ENCODE measurements around the gene RNPEPL1. TPM values are rescaled to one million over a fixed set of nuclear protein-coding genes. Genes with fewer than 3 reads are reported as not detected.

Gene RNPEPL1
- total and polyA plus RNA-seq, 2 experiments from 2014 or later = 6.0 to 21.0 TPM

- TF ChIP-seq CTCF (conservative IDR thresholded peaks at IDR 0.05; ENCODE audit: low read depth in 2 of 2) (no peak), ZNF462 (CRISPR knock-in tag; IDR thresholded peaks at IDR 0.05) (no peak)
These were observed 35.6 kb downstream of the RNPEPL1 start (continued) for GRCh38 chr2:240603846-240604245.

GRCh38 chr2:240604291-240604938 lies 36.1 kb downstream of the RNPEPL1 start:
- Mint-ChIP-seq H3K27me3 (ENCODE audit: insufficient read depth, low read depth, poor library complexity) (peaks cover 2% of the 10 kb centered on the region), H3K4me1 (no peaks in the 10 kb centered on the region), H3K36me3 (ENCODE audit: low read depth) (peaks cover 2% of the 10 kb centered on the region; the same call in 1 of the 3 replicates), H3K27ac (no peak overlapping the region), H3K4me3 (peak overlapping the region; percentile 44; the same call in 1 of the 3 replicates), H3K9me3 (no peaks in the 10 kb centered on the region)
- H3K4me2 ChIP-seq = no peak overlapping the region
- 0 out of 2 replicates have a peak overlapping the region, but pooled peaks have one; percentile 84 for H2AFZ ChIP-seq
- H4K20me1 ChIP-seq (replicated peaks; ENCODE audit: insufficient read depth) = no peaks in the 10 kb centered on the region; the same call in 1 of the 2 replicates
- DNase-seq (ENCODE audit: low spot score) (peak; percentile 79), ATAC-seq (peak; percentile 98)
- H3K27ac ChIP-seq (ENCODE audit: low read depth) = no peak overlapping the region
- no peaks in the 10 kb centered on the region for H3K79me2 ChIP-seq (replicated peaks; ENCODE audit: insufficient read depth)
- H3K9me2 ChIP-seq (ENCODE audit: insufficient read depth) = no peaks in the 10 kb centered on the region
- no peaks in the 10 kb centered on the region for H3K27me3 ChIP-seq (ENCODE audit: insufficient read depth)
- H3K4me3 ChIP-seq = no peak overlapping the region
- no peaks in the 10 kb centered on the region for H3K4me1 ChIP-seq (ENCODE audit: insufficient read depth)
- H3K36me3 ChIP-seq (ENCODE audit: insufficient read depth) = no peaks in the 10 kb centered on the region
- H3F3A ChIP-seq (replicated peaks; ENCODE audit: low read depth) = no peaks in the 10 kb centered on the region
- TF ChIP-seq JUNB (IDR thresholded peaks at IDR 0.05; ENCODE audit: unreplicated experiment) = no peak
- TF ChIP-seq ZNF331 (CRISPR knock-in tag; IDR thresholded peaks at IDR 0.05; ENCODE audit: low read depth) = no peak
- 0 out of 2 replicates have a peak, but pooled peaks have one; percentile 27 for TF ChIP-seq ETS1 (IDR thresholded peaks at IDR 0.05)
- TF ChIP-seq ZNF462 (CRISPR knock-in tag; IDR thresholded peaks at IDR 0.05) = no peak
